ENCODE data around the gene SNAI3. TPM values are rescaled to one million over a fixed set of nuclear protein-coding genes. Genes with fewer than 3 reads are reported as not detected.

The SNAI3 gene
- total RNA-seq, 1 experiment from 2014 or later = 2.2 TPM

DNA sequence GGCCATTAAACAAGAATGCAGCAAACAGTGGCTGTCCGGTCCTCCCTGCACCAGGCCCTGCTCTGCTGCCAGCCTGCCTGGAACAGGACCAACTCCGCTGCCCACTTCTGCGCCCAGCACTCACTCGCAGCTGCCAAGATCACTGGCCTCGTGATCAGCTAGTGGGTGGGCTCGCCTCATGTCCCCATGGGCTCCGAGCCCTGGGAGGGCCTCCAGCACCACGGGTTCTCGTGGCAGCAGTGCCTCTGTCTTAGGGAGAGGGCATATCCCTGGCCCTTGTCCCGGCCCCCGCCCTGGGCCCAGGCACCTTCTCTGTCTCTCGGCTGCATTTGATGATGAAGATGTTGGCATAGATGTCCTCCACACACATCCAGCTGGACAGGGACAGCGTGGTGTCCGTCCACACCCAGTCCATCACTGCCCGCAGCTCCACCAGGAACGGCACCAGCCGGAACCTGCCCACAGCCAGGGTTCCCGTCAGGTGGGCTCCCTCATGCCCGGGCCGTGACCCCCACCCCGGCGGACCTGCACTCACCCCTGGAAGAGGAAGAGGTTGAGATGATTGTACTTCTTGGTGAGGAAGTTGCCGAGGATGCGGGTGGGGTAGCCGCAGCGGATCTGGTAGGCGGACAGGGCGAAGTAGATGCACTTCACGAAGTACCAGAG is 33.1 kb upstream of the SNAI3 start (continued):
- TF ChIP-seq, protein P1, sequence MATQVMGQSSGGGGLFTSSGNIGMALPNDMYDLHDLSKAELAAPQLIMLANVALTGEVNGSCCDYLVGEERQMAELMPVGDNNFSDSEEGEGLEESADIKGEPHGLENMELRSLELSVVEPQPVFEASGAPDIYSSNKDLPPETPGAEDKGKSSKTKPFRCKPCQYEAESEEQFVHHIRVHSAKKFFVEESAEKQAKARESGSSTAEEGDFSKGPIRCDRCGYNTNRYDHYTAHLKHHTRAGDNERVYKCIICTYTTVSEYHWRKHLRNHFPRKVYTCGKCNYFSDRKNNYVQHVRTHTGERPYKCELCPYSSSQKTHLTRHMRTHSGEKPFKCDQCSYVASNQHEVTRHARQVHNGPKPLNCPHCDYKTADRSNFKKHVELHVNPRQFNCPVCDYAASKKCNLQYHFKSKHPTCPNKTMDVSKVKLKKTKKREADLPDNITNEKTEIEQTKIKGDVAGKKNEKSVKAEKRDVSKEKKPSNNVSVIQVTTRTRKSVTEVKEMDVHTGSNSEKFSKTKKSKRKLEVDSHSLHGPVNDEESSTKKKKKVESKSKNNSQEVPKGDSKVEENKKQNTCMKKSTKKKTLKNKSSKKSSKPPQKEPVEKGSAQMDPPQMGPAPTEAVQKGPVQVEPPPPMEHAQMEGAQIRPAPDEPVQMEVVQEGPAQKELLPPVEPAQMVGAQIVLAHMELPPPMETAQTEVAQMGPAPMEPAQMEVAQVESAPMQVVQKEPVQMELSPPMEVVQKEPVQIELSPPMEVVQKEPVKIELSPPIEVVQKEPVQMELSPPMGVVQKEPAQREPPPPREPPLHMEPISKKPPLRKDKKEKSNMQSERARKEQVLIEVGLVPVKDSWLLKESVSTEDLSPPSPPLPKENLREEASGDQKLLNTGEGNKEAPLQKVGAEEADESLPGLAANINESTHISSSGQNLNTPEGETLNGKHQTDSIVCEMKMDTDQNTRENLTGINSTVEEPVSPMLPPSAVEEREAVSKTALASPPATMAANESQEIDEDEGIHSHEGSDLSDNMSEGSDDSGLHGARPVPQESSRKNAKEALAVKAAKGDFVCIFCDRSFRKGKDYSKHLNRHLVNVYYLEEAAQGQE (IDR thresholded peaks at IDR 0.05; ENCODE audit: low read depth) = no peak
- no peak for TF ChIP-seq RAD21 (IDR thresholded peaks at IDR 0.05; ENCODE audit: low read depth)
- TF ChIP-seq SIN3A (IDR thresholded peaks at IDR 0.05; ENCODE audit: low read depth) = no peak
- TF ChIP-seq SRF (IDR thresholded peaks at IDR 0.05; ENCODE audit: low read depth) = no peak
- TF ChIP-seq TCF7L2 (IDR thresholded peaks at IDR 0.05; ENCODE audit: borderline replicate concordance, extremely low read depth, insufficient read depth, insufficient read length) = no peak
- TF ChIP-seq EZH2phosphoT487 (IDR thresholded peaks at IDR 0.05; ENCODE audit: borderline replicate concordance) = no peak
- TF ChIP-seq, protein P2, sequence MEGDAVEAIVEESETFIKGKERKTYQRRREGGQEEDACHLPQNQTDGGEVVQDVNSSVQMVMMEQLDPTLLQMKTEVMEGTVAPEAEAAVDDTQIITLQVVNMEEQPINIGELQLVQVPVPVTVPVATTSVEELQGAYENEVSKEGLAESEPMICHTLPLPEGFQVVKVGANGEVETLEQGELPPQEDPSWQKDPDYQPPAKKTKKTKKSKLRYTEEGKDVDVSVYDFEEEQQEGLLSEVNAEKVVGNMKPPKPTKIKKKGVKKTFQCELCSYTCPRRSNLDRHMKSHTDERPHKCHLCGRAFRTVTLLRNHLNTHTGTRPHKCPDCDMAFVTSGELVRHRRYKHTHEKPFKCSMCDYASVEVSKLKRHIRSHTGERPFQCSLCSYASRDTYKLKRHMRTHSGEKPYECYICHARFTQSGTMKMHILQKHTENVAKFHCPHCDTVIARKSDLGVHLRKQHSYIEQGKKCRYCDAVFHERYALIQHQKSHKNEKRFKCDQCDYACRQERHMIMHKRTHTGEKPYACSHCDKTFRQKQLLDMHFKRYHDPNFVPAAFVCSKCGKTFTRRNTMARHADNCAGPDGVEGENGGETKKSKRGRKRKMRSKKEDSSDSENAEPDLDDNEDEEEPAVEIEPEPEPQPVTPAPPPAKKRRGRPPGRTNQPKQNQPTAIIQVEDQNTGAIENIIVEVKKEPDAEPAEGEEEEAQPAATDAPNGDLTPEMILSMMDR (IDR thresholded peaks at IDR 0.05 in 2 of 3, conservative IDR thresholded peaks at IDR 0.05 in 1 of 3; ENCODE audit: borderline replicate concordance in 1 of 3, insufficient read depth in 1 of 3, low read depth in 2 of 3, low read length in 2 of 3) = no peak
- TF ChIP-seq FOSL1 (IDR thresholded peaks at IDR 0.05; ENCODE audit: low read depth) = no peak
- no peak for TF ChIP-seq ELF1 (IDR thresholded peaks at IDR 0.05; ENCODE audit: borderline replicate concordance, low read depth)
- TF ChIP-seq ZFX (IDR thresholded peaks at IDR 0.05) = no peak
- no peak for TF ChIP-seq ZNF274 (IDR thresholded peaks at IDR 0.05; ENCODE audit: low read depth, low read length)
